GM18517 (cell line): ENCODE data around the gene UPK2.
"Not testable (repeated sequence)": the region's sequence is repeated elsewhere in the genome, so short reads cannot be mapped to it uniquely, and the experiment has no call there.

Experiments
- ATAC-seq: cut with Tn5 transposase; IDR thresholded peaks from one replicate; pipeline ENCODE4 v1.9.1; 2021; ENCODE audit warnings: mild to moderate bottlenecking, moderate library complexity; ENCODE audit not compliant: unreplicated experiment

UPK2 gene

GRCh38 chr11:118935376-118935775 is 20.7 kb upstream of the UPK2 start:
- no peak for ATAC-seq

- no peak for ATAC-seq
Measured at GRCh38 chr11:118938491-118939403, 17.4 kb upstream of the UPK2 start.

DNA sequence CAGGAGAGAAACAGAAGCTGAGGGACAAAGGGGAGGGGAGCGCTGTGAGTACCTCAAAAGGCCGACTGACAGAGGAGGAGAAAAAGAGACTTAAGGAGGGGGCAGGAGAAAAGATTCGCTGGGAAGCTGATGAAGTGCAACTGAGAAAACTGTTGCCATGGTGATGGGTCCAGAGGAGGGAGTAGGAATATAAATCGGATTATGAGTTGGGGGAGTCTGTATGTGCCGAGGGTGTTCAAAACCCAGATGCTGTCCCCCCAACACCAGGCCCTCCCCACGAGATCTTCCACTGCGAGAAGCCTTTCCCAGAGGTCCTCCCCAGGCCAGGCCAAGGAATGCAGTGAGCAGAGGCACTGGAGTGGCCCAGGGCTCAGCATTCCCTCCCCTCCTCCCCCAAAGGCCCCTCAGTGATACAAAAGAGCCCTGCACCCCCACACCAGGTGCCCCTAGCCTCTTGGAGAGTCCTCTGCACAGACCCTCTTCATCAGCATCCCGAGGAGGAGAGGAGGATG is 16.6 kb upstream of the UPK2 start:
- no peak for ATAC-seq

GRCh38 chr11:118939953-118940598 is 16.0 kb upstream of the UPK2 start:
- no peak for ATAC-seq

DNA sequence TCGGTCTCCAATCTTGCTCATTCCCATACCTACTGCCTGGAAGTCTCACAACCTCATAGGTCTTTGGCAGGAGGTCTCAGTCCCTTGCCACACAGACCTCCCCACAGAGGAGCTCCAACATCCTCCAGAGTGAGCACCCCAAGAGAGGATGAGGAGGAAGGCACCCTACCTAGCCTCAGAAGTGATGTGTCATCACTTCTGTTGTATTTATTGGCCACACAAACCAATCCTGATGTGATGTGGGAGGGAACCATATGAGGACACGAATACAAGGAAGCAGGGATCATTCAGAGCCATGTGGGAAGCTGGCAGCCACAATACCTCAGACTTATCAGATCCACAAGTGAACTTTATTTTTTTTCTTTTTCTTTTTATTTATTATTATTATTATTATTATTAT is 9.0 kb upstream of the UPK2 start:
- no peak for ATAC-seq

DNA sequence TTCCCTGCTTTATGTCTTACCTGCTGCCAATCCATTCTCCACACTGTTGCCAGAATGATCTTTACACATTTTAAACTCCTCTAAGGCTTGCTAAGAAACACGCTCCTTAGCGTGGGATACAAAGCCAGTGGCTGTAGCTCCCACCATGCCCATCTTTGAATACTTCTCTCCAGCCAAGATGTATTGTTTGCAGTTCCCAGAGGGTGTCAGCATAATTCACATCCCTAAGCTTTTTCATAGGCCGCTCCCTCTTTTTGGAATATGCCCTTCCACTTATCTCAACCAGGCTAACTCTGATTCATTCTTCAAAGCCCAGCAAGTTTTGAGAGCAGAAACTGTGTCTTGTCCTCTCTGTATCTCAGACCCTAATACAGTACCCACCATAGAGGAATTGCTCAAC is 8.1 kb upstream of the UPK2 start:
- no peak for ATAC-seq

DNA sequence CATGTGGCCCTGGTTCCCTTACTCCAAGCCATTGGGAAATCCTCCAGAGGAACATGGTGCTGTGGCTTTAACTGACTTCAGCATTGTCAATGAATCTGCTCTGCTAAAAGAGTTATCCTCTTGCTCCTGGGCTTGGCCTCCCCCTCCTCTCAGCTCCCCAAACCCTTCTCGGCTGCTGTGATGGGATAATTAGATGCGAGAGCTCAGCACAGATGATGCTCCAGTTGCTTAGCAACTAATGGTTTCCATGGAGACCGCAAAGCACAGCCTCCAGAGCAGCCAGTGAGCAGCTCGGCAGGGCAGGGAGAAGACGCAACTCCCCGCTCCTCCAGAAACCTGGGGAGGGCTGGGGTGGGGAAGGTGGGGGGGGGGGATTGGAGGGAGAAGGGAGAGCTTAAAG is 2.8 kb upstream of the UPK2 start:
- no peak for ATAC-seq

DNA sequence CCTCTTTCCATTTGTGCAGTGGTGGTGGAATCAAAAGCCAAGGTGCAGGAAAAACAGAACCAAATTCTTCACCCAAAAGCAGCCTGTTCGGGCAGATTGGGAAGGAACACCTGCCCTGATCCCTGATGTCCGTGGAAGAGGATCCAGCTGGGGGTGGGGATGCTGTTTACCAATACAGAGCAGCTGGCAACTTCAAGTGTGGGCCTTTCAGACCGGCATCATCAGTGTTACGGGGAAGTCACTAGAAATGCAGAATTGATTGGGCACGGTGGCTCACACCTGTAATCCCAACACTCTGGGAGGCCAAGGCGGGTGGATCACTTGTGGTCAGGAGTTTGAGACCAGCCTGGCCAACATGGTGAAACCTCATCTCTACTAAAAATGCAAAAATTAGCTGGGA is 2.1 kb upstream of the UPK2 start:
- ATAC-seq = not testable (repeated sequence)

DNA sequence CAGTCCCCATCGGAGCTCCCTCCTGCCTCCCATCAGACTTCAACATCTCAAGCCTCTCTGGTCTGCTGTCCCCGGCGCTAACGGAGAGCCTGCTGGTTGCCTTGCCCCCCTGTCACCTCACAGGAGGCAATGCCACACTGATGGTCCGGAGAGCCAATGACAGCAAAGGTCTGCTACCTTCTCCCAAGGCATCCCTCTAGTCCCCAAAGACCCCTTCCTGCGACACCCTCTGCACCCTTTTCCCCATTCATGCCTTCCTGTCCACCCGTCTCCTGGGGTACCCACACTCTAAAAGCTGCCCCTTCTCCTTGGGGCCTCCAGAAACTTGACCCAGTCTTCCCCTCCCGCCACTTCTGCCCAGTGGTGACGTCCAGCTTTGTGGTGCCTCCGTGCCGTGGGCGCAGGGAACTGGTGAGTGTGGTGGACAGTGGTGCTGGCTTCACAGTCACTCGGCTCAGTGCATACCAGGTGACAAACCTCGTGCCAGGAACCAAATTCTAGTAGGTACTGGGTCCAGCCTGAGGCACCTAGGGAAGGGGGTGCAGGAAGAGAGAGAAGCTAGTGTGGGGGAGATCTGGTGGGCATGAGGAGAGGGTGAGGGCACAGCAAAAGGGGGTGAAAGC is 860 bp downstream of the UPK2 start:
- no peak for ATAC-seq

- no peak for ATAC-seq
Measured at GRCh38 chr11:118957549-118957948, 1.5 kb downstream of the UPK2 start.

DNA sequence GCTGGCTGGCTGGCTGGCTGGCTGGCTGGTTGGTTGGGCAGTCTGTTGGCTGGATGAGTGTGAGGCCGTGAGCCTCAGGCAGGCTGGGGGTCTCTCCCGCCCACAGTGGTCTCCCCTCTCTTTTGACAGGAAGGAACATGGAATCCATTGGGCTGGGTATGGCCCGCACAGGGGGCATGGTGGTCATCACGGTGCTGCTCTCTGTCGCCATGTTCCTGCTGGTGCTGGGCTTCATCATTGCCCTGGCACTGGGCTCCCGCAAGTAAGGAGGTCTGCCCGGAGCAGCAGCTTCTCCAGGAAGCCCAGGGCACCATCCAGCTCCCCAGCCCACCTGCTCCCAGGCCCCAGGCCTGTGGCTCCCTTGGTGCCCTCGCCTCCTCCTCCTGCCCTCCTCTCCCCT is 1.9 kb downstream of the UPK2 start:
- ATAC-seq = no peak

- no peak for ATAC-seq
Measured at GRCh38 chr11:118958577-118958976, 2.5 kb downstream of the UPK2 start.

GRCh38 chr11:118961189-118961588 is 5.1 kb downstream of the UPK2 start:
- no peak for ATAC-seq

DNA sequence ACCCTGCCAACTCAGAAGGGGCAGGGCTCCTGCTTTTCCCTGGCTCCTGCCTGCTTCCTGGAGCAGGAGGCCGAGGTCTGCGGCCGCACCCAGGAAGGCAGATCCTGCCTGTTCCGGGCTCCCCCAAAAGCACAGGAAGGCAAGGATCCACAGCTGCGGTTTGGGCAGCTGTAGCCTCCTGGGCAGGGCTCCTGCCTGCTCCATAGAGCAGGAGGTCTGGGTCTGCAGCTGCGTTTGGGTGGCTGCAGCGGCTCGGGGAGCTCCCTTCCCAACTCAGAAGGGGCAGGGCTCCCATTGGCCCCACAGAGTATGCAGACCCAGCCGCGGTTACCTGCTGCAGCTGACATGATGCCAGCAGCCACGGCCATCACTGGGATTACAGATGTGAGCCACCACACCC is 5.5 kb downstream of the UPK2 start:
- ATAC-seq = no peak

DNA sequence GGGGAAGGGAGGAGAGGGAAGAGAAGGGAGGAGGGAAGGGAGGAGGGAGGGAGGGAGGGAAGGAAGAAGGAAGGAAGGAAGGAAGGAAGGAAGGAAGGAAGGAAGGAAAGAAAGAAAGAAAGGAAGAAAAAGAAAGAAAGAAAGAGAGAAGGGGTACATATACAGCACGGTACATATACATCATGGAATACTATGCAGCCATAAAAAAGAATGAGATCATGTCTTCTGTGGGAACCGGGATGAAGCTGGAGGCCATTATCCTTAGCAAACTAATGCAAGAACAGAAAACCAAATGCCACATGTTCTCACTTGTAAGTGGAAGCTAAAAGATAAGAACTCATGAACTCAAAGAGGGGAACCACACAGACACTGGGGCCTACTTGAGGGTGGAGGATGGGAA is 13.4 kb downstream of the UPK2 start:
- ATAC-seq = not testable (repeated sequence)

- no peak for ATAC-seq
Measured at GRCh38 chr11:118971646-118972045, 15.5 kb downstream of the UPK2 start, which contains the start of gene FOXR1. FOXR1 (plus strand) TSS chr11:118971761; CDS start chr11:118971932, 171 bp downstream.

GRCh38 chr11:118973985-118974384 is 17.9 kb downstream of the UPK2 start:
- ATAC-seq = no peak

DNA sequence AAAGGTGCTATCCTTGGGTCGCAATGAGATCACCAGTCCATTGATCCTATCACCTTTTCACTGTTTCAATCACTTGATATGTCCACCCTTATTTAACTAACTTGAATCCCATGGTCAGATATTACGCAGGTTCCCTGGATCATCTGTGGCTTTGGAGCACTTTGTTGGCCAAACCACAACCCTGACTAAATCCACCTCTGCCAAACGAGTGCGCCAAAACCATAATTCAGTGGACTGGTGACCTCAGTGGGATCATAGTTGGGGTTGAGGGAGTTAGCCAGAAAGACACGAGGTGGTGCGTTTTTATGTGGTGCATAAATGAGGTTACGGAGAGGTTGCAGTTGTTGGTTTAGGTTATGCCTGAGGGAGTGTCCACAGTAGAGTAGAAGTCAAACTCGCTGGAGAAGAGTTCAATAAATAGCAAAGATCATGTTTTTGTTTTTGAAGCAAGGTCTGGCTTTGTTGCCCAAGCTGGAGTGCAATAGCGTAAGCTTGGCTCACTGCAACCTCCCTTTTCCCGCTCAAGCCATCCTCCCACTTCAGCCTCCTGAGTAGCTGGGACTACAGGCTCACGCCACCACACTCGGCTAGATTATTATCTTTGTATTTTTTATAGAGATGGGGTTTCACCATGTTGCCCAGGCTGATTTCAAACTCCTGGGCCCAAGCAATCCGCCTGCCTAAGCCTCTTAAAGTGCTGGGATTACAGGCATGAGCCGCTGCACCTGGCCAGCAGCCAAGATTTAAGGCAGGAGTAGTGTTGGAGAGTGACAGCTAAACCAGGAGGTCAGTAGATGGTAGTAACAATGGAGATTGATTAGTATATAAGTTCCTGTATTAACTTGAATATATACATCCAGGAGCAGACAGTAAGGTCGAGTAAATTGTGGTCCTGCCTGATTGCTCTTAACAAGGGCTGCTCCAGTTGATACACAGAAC is 19.9 kb downstream of the UPK2 start:
- ATAC-seq = no peak

DNA sequence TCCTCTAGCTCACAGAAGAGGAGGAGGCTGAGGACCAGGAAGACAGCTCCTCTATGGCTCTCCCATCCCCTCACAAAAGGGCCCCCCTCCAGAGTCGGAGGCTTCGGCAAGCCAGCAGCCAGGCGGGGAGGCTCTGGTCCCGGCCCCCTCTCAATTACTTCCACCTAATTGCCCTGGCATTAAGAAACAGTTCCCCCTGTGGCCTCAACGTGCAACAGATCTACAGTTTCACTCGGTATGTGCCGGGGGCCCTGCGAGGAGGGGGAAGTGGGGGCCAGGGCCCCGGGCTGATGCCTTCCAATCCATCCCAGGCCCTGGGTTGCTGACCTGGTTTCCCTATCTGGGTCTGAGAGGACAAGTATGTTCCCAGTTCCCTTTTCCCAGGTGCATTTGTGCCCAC is 23.3 kb downstream of the UPK2 start:
- no peak for ATAC-seq

DNA sequence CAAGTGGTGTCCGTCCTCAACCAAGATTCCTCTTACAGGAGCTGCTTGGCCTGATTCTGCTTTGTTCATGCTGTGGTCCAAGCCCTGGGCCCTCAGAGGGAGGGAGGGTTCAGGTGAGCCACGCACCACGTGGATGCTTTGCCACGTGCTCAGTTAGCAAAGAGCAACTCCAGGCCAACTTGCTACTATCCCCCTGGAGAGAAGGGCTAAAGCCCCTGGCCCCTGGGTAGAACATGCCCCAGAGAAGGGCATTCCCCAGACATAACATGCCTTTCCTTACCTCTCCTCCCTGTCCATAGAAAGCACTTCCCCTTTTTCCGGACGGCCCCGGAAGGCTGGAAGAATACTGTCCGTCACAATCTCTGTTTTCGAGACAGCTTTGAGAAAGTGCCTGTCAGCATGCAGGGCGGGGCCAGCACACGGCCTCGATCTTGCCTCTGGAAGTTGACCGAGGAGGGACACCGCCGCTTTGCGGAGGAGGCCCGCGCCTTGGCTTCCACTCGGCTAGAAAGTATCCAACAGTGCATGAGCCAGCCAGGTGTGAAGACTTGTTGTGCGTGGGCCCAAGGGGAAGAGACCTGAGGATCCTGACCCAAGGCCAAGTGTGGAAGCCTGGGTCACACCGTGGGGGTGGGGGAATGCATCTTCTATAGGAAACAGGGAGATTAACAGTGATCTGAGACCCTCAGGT is 24.2 kb downstream of the UPK2 start:
- no peak for ATAC-seq
